Memory B cell (primary cell): ENCODE data around the gene CERS5.
A peak's percentile ranks its signal among the peaks of the same experiment; 100 is the strongest.
"Not testable (repeated sequence)": the region's sequence is repeated elsewhere in the genome, so short reads cannot be mapped to it uniquely, and the experiment has no call there.

Source experiments
- ATAC-seq: fragments of 150-1000 bp; cut with Tn5 transposase; 2 replicates; pipeline ENCODE4 v1.10.0; 2021; ENCODE audit warnings: low read depth, mild to moderate bottlenecking, moderate library complexity
- DNase-seq, 2 donors: peaks; one replicate each; pipeline ENCODE4 v3.0.0; 2022; ENCODE audit warnings: low spot score in 2 of 2
- H3K27ac Mint-ChIP-seq: one replicate; pipeline ENCODE4 v1.8.0; 2022; ENCODE audit warnings: mild to moderate bottlenecking, moderate library complexity, mixed read lengths
- H3K27me3 Mint-ChIP-seq: one replicate; pipeline ENCODE4 v1.8.0; 2022; ENCODE audit warnings: mixed read lengths
- H3K36me3 Mint-ChIP-seq: one replicate; pipeline ENCODE4 v1.8.0; 2022; ENCODE audit warnings: mild to moderate bottlenecking, mixed read lengths
- H3K4me1 Mint-ChIP-seq: one replicate; pipeline ENCODE4 v1.8.0; 2022; ENCODE audit warnings: mixed read lengths
- H3K4me3 Mint-ChIP-seq: one replicate; pipeline ENCODE4 v1.8.0; 2022; ENCODE audit warnings: mild to moderate bottlenecking, moderate library complexity, mixed read lengths
- H3K9me3 Mint-ChIP-seq: one replicate; pipeline ENCODE4 v1.8.0; 2022; ENCODE audit warnings: mixed read lengths

CERS5 gene

GRCh38 chr12:50099302-50100008, 67.7 kb downstream of the CERS5 start:
- Mint-ChIP-seq H3K36me3 (peaks cover 41% of the 10 kb centered on the region), H3K4me3 (no peak overlapping the region), H3K27ac (peak overlapping the region; percentile 47), H3K9me3 (no peaks in the 10 kb centered on the region), H3K27me3 (no peaks in the 10 kb centered on the region), H3K4me1 (peaks cover 3% of the 10 kb centered on the region)
- no peak for DNase-seq
- ATAC-seq, result no peak

GRCh38 chr12:50097952-50098351, 69.2 kb downstream of the CERS5 start:
- Mint-ChIP-seq H3K4me3 (no peak overlapping the region), H3K36me3 (peaks cover 42% of the 10 kb centered on the region), H3K27me3 (no peaks in the 10 kb centered on the region), H3K27ac (no peak overlapping the region), H3K9me3 (no peaks in the 10 kb centered on the region), H3K4me1 (peaks cover 2% of the 10 kb centered on the region)
- no peak for DNase-seq
- no peak for ATAC-seq

DNA sequence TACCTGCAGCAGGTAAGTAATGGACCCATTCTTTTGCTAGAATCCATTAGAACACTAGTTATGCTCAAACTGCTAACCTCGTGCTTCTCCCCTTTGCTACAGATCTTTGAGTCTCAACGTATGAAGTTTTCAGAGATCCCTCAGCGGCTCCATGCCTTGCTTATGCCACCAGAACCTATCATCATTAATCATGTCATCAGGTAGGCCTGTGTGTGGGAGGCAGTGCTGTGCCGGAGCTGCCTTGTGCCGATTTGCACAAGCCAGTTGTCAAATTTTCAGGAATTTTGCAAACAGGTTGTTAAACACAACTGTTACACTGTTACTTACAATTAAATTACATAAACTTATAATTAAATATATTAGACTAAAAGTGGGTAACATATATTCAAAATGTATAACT, 76.8 kb downstream of the CERS5 start:
- Mint-ChIP-seq H3K36me3 (peaks cover 26% of the 10 kb centered on the region), H3K4me1 (peaks cover 18% of the 10 kb centered on the region), H3K9me3 (no peaks in the 10 kb centered on the region), H3K27ac (no peak overlapping the region), H3K4me3 (no peak overlapping the region), H3K27me3 (no peaks in the 10 kb centered on the region)
- ATAC-seq, result no peak
- DNase-seq, result no peak

DNA sequence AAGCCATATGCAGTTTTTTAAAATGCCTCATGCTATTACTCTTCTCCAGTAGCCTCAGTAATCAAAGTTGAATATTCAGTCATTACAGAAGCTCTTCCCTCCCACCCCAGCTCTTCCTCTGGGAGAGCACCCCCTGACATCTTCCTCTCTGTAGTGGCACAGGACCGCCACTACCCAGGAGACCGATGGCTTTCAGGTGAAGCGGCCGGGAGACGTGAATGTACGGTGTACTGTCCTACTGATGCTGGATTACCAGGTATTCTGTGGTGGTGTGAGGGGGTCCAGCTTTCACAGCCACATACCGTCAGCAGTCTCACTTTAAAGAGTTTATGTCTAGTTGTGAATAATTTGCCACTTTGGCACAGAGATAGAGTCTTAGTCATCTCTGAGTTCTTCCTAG, 77.4 kb downstream of the CERS5 start:
- no peak for DNase-seq
- no peak for ATAC-seq
- H3K4me1 Mint-ChIP-seq, result peaks cover 18% of the 10 kb centered on the region
- no peaks in the 10 kb centered on the region for H3K27me3 Mint-ChIP-seq
- H3K4me3 Mint-ChIP-seq, result no peak overlapping the region
- no peak overlapping the region for H3K27ac Mint-ChIP-seq
- peaks cover 22% of the 10 kb centered on the region for H3K36me3 Mint-ChIP-seq
- no peaks in the 10 kb centered on the region for H3K9me3 Mint-ChIP-seq

DNA sequence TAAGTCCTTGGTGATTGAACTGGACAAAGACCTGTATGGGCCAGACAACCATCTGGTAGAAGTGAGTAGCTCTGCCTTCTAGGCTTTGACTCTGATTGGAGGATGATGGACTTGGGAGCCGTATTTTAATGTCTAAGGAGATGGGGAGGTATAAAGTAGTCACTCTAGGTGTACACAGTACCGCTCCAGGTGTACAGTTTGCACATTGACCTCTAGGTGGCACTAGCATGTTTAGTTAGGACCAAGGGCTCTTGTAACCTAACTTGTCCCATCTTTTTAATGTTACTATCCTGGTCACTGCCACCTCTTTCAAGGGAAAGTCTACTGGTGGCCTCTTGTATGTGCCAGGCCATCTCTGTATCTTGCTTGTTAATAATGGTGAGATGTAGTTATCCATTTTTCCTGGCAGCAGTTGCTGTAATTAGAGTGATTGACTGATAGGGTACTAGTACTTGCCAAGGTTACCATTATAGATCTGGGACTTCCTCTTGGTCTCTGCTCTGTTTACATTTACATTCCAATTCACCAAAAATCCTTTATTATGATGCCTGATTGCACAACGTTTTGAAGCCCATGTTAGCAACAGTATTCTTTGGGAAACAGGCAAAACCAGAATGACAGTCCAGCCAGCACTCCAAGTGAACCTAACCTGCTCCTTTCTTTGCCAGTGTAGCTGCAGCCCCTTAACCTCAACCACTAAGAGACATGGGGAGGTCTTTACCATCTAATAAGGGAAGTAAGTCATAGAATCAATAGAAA, 78.4 kb downstream of the CERS5 start:
- Mint-ChIP-seq H3K27me3 (no peaks in the 10 kb centered on the region), H3K9me3 (no peaks in the 10 kb centered on the region), H3K4me1 (peaks cover 18% of the 10 kb centered on the region), H3K27ac (peak overlapping the region; percentile 22), H3K4me3 (no peak overlapping the region), H3K36me3 (peaks cover 21% of the 10 kb centered on the region)
- ATAC-seq (peak; percentile 24), DNase-seq (peak; percentile 53 to 54)

GRCh38 chr12:50087995-50088394, 79.2 kb downstream of the CERS5 start:
- Mint-ChIP-seq H3K27ac (no peak overlapping the region), H3K27me3 (no peaks in the 10 kb centered on the region), H3K4me1 (peaks cover 21% of the 10 kb centered on the region), H3K9me3 (no peaks in the 10 kb centered on the region), H3K36me3 (peaks cover 21% of the 10 kb centered on the region), H3K4me3 (no peak overlapping the region)
- DNase-seq (no peak), ATAC-seq (no peak)

GRCh38 chr12:50087151-50087550, 80.0 kb downstream of the CERS5 start:
- Mint-ChIP-seq H3K9me3 (no peaks in the 10 kb centered on the region), H3K27ac (no peak overlapping the region), H3K4me1 (peaks cover 21% of the 10 kb centered on the region), H3K36me3 (peaks cover 19% of the 10 kb centered on the region), H3K4me3 (no peak overlapping the region), H3K27me3 (no peaks in the 10 kb centered on the region)
- DNase-seq (no peak), ATAC-seq (no peak)

DNA sequence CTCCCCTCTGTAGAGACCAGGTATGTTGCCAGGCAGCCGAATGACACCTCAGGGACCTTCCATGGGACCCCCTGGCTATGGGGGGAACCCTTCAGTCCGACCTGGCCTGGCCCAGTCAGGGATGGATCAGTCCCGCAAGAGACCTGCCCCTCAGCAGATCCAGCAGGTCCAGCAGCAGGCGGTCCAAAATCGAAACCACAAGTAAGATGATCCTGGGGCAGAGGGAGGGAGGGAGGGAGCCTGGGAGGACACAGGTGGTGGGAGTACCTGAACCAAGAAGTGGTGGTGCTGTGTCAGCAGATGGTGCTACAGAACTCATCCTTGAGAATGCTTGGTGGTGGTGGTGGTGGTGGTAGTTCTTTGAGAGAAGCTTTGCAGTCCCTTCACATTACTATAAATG, 81.0 kb downstream of the CERS5 start:
- H3K9me3 Mint-ChIP-seq, result no peaks in the 10 kb centered on the region
- ATAC-seq, result no peak
- H3K36me3 Mint-ChIP-seq, result peaks cover 15% of the 10 kb centered on the region
- peak overlapping the region; percentile 95 for H3K27ac Mint-ChIP-seq
- peak overlapping the region; percentile 94 for H3K4me3 Mint-ChIP-seq
- H3K4me1 Mint-ChIP-seq, result peaks cover 21% of the 10 kb centered on the region
- DNase-seq, result no peak
- H3K27me3 Mint-ChIP-seq, result no peaks in the 10 kb centered on the region

DNA sequence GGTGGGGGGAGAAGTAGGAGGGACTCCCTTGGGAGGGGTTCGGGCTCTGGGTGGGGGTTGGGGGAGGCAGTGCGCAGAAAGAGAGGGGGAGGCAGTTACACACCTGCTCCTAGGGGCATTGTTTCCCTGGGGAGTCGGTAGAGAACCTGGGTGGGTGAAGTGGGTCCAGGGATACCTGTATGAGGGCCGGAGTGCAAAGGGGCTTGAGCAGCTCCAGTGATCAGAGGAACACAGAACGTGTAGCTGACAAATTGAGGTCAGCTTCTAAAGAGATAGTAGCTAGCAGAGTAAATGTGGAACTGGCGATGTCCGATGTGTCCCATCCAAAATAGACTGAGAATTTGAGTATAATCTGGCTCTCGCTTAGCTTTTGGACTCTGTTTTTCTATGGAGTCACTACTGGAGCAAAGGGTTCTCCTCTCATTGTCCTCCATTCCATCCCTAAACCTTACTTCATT, 81.5 kb downstream of the CERS5 start:
- H3K4me3 Mint-ChIP-seq, result peak overlapping the region; percentile 94
- peak in 1 of 2 donors; percentile 21 for DNase-seq
- peaks cover 21% of the 10 kb centered on the region for H3K4me1 Mint-ChIP-seq
- no peaks in the 10 kb centered on the region for H3K9me3 Mint-ChIP-seq
- peak; percentile 18 for ATAC-seq
- no peaks in the 10 kb centered on the region for H3K27me3 Mint-ChIP-seq
- H3K36me3 Mint-ChIP-seq, result peaks cover 12% of the 10 kb centered on the region
- H3K27ac Mint-ChIP-seq, result peak overlapping the region; percentile 95

DNA sequence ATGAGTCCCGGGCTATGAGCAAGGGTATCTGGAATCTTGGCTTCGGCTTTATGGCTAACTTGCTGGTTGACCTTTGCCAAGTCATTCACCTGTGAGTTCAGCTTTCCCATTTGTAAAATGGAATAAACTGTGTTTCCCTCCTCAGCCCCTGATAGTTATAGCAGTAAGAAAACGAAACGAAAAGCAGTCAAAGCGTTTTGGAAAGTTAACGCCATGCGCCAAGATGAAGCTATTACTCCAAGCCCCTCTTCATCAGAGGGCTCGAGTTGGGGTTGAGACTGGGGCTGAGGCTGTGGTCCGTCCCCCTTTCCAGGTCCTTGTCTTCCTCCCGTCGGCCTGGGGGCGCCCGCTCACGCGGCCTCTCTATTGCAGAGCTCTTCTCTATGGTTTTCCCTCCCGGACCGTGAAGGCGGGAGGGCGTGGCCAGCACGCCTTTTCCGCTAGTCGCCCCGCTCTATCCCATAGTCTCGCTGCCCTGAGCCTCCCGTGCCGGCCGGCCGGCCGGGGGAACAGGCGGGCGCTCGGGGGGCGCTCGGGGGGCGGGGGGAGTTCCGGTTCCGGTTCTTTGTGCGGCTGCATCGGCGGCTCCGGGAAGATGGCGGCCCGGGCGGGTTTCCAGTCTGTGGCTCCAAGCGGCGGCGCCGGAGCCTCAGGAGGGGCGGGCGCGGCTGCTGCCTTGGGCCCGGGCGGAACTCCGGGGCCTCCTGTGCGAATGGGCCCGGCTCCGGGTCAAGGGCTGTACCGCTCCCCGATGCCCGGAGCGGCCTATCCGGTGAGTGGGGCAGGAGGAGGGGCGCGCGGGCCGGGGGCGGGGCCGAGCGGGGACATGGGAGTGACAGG, 82.2 kb downstream of the CERS5 start, which contains the start of gene SMARCD1:
Gene SMARCD1 (plus strand): TSS at position 568 of the 840 bp plus-strand sequence. CDS start 28 bp downstream, at position 596.
- Mint-ChIP-seq H3K36me3 (peaks cover 8% of the 10 kb centered on the region), H3K27me3 (no peaks in the 10 kb centered on the region), H3K27ac (peak within 1 kb of the TSS; percentile 95), H3K9me3 (no peaks in the 10 kb centered on the region), H3K4me1 (peaks cover 21% of the 10 kb centered on the region), H3K4me3 (peak within 1 kb of the TSS; percentile 94)
- ATAC-seq, result peak; percentile 87
- peak; percentile 69 to 70 for DNase-seq

- H3K4me1 Mint-ChIP-seq, result peaks cover 21% of the 10 kb centered on the region
- H3K9me3 Mint-ChIP-seq, ATAC-seq: not testable (repeated sequence)
These were observed 82.8 kb downstream of the CERS5 start for GRCh38 chr12:50084409-50084774.

DNA sequence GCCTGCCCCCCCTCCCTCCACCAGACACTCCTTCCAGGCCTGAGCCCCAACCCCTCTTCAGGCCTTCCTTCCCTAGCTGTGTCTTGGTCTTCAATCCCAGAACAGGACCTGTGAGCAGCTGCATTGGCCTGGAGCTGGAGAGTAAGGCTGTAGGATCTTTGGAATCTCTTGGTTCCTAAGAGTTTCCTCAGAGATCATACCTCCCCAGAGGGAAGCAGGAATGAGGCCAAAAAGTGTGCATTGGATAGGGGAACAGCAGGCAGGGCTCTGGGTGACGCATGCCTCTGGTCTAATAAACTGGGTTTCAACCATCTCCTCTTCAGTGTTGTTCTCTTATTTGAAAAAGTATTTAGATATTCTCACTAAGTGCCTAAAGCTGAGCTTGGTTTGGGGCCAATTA, 83.9 kb downstream of the CERS5 start:
- H3K9me3 Mint-ChIP-seq, result no peaks in the 10 kb centered on the region
- peak overlapping the region; percentile 81 for H3K27ac Mint-ChIP-seq
- ATAC-seq, result no peak

More at GRCh38 chr12:50084409-50084774, 82.8 kb downstream of the CERS5 start:
- Mint-ChIP-seq H3K27ac (peak overlapping the region; percentile 95), H3K4me3 (peak overlapping the region; percentile 94)
- H3K27me3 Mint-ChIP-seq, H3K36me3 Mint-ChIP-seq, DNase-seq: not testable (repeated sequence)

GRCh38 chr12:50082644-50083043, 84.5 kb downstream of the CERS5 start:
- Mint-ChIP-seq H3K27me3 (peaks cover 2% of the 10 kb centered on the region), H3K9me3 (no peaks in the 10 kb centered on the region), H3K27ac (no peak overlapping the region), H3K4me3 (no peak overlapping the region), H3K4me1 (peaks cover 10% of the 10 kb centered on the region), H3K36me3 (peaks cover 4% of the 10 kb centered on the region)
- no peak for DNase-seq
- ATAC-seq, result no peak

More for the DNA sequence above, 83.9 kb downstream of the CERS5 start:
- peaks cover 2% of the 10 kb centered on the region for H3K27me3 Mint-ChIP-seq
- H3K36me3 Mint-ChIP-seq, result peaks cover 4% of the 10 kb centered on the region
- H3K4me1 Mint-ChIP-seq, result peaks cover 15% of the 10 kb centered on the region
- peak overlapping the region; percentile 85 for H3K4me3 Mint-ChIP-seq
- no peak for DNase-seq
